Measurements from ENCODE around the gene SLC7A5.
"Not testable (repeated sequence)": the region's sequence is repeated elsewhere in the genome, so short reads cannot be mapped to it uniquely, and the experiment has no call there.

SLC7A5 gene

GRCh38 chr16:87888346-87888745, 19.0 kb upstream of the SLC7A5 start:
- in situ Hi-C loops (cut with HindIII; ENCODE audit: low sequenced_read_pairs): not testable (repeated sequence)

GRCh38 chr16:87887931-87888330, 18.6 kb upstream of the SLC7A5 start:
- in situ Hi-C loops (cut with HindIII; ENCODE audit: low sequenced_read_pairs): not testable (repeated sequence)

- in situ Hi-C loops (cut with HindIII; ENCODE audit: low sequenced_read_pairs): not testable (repeated sequence)
These were observed 16.2 kb upstream of the SLC7A5 start for GRCh38 chr16:87885371-87885967.

GRCh38 chr16:87882436-87883019, 13.2 kb upstream of the SLC7A5 start:
- in situ Hi-C loops (cut with HindIII; ENCODE audit: low sequenced_read_pairs): no loop called here

GRCh38 chr16:87881324-87882200, 12.3 kb upstream of the SLC7A5 start:
- in situ Hi-C loops (cut with HindIII; ENCODE audit: low sequenced_read_pairs): no loop called here

GRCh38 chr16:87880117-87880696, 10.9 kb upstream of the SLC7A5 start:
- in situ Hi-C loops (cut with HindIII; ENCODE audit: low sequenced_read_pairs): no loop called here

- in situ Hi-C loops (cut with HindIII; ENCODE audit: low sequenced_read_pairs): not testable (repeated sequence)
These were observed 10.2 kb upstream of the SLC7A5 start for GRCh38 chr16:87879411-87880013.

GRCh38 chr16:87878704-87879103, 9.4 kb upstream of the SLC7A5 start:
- in situ Hi-C loops (cut with HindIII; ENCODE audit: low sequenced_read_pairs): no loop called here

GRCh38 chr16:87877942-87878507, 8.7 kb upstream of the SLC7A5 start:
- in situ Hi-C loops (cut with HindIII; ENCODE audit: low sequenced_read_pairs): no loop called here

GRCh38 chr16:87874639-87875427, 5.5 kb upstream of the SLC7A5 start:
- in situ Hi-C loops (cut with HindIII; ENCODE audit: low sequenced_read_pairs): no loop called here

GRCh38 chr16:87870418-87871291, 1.3 kb upstream of the SLC7A5 start:
- in situ Hi-C loops (cut with HindIII; ENCODE audit: low sequenced_read_pairs): not testable (repeated sequence)

GRCh38 chr16:87869879-87870417, 641 bp upstream of the SLC7A5 start:
- in situ Hi-C loops (cut with HindIII; ENCODE audit: low sequenced_read_pairs): not testable (repeated sequence)

- in situ Hi-C loops (cut with HindIII; ENCODE audit: low sequenced_read_pairs): not testable (repeated sequence)
These were observed 865 bp downstream of the SLC7A5 start for GRCh38 chr16:87868254-87869029.

GRCh38 chr16:87865902-87866555, 3.3 kb downstream of the SLC7A5 start:
- in situ Hi-C loops (cut with HindIII; ENCODE audit: low sequenced_read_pairs): not testable (repeated sequence)

GRCh38 chr16:87864331-87864989, 4.8 kb downstream of the SLC7A5 start:
- in situ Hi-C loops (cut with HindIII; ENCODE audit: low sequenced_read_pairs): no loop called here

- in situ Hi-C loops (cut with HindIII; ENCODE audit: low sequenced_read_pairs): not testable (repeated sequence)
These were observed 6.0 kb downstream of the SLC7A5 start for GRCh38 chr16:87863327-87863635.
